Panc1 (cell line): ENCODE measurements around the gene FANCB. TPM values are rescaled to one million over a fixed set of nuclear protein-coding genes. Genes with fewer than 3 reads are reported as not detected.

Experiments
- ATAC-seq: fragments of 200-7000 bp; cut with Tn5 transposase; 2 replicates; pipeline ENCODE4 v1.9.1; 2020; ENCODE audit warnings: mild to moderate bottlenecking, moderate library complexity
- BruUV-seq: library from RNA; stranded (reverse); fragments of 400-500 nt; replicated peaks from 2 replicates; lab custom pipeline; 2021; lab: Mats Ljungman, UMichigan
- CTCF ChIA-PET: fragments of 300-600 bp; sonication (Branson Sonifier 250); formaldehyde crosslinking; loops from one replicate; lab custom pipeline; 2022; ENCODE audit warnings: antibody characterized with exemption; lab: Charles Lee
- POLR2A ChIA-PET: fragments of 300-600 bp; sonication (Branson Sonifier 250); formaldehyde crosslinking; loops from one replicate; lab custom pipeline; 2022; ENCODE audit warnings: antibody characterized with exemption; lab: Charles Lee
- DNase-seq: peaks from one replicate; pipeline ENCODE4 v3.0.0-alpha.2; 2010; ENCODE audit warnings: low read depth, low spot score
- H3K27ac ChIP-seq: 2 replicates; pipeline ENCODE4 v1.5.1; 2011; ENCODE audit warnings: mild to moderate bottlenecking, low read length, inconsistent platforms
- H3K27me3 ChIP-seq: fragments of 200-500 bp; sonication (Bioruptor generic); 2 replicates; pipeline ENCODE4 v1.6.0; 2014; ENCODE audit warnings: low read length, inconsistent platforms; ENCODE audit not compliant: control insufficient read depth, insufficient read depth
- H3K36me3 ChIP-seq: fragments of 200-500 bp; sonication (Bioruptor generic); 2 replicates; pipeline ENCODE4 v1.5.1; 2014; ENCODE audit warnings: inconsistent platforms, mild to moderate bottlenecking, low read length, moderate library complexity; ENCODE audit not compliant: control insufficient read depth, insufficient read depth
- H3K4me1 ChIP-seq: 2 replicates; pipeline ENCODE4 v1.5.1; 2011; ENCODE audit warnings: inconsistent platforms, mild to moderate bottlenecking, low read length, moderate library complexity; ENCODE audit not compliant: control insufficient read depth, insufficient read depth
- H3K4me3 ChIP-seq, 2 experiments: 2 replicates each; pipeline ENCODE4 v1.5.1; 2011 to 2012; ENCODE audit warnings: low read depth in 2 of 2, low read length in 2 of 2, mild to moderate bottlenecking in 2 of 2, inconsistent platforms in 1 of 2, moderate library complexity in 1 of 2
- H3K9me3 ChIP-seq: fragments of 200-500 bp; sonication (Bioruptor generic); 2 replicates; pipeline ENCODE4 v1.5.1; 2014; ENCODE audit warnings: low read depth, mild to moderate bottlenecking, inconsistent platforms, low read length, moderate library complexity; ENCODE audit not compliant: control insufficient read depth, insufficient read depth
- CTCF ChIP-seq: fragments of 450-650 bp; IDR thresholded peaks from 2 replicates; pipeline ENCODE4 v1.5.1; 2017; ENCODE audit warnings: mild to moderate bottlenecking
- POLR2AphosphoS5 ChIP-seq: IDR thresholded peaks from 2 replicates; pipeline ENCODE4 v1.6.1; 2012; ENCODE audit warnings: mild to moderate bottlenecking, low read depth, low read length, moderate library complexity
- REST ChIP-seq, 2 experiments: IDR thresholded peaks; 2 replicates each; pipeline ENCODE4 v1.6.1; 2011 to 2012; ENCODE audit warnings: low read depth in 2 of 2, control low read depth in 1 of 2, low read length in 1 of 2, mild to moderate bottlenecking in 1 of 2, moderate library complexity in 1 of 2; ENCODE audit not compliant: insufficient read depth in 1 of 2
- SIN3A ChIP-seq: IDR thresholded peaks from 2 replicates; pipeline ENCODE4 v1.6.1; 2012; ENCODE audit warnings: low read depth, mild to moderate bottlenecking, low read length, moderate library complexity, borderline replicate concordance; ENCODE audit not compliant: insufficient read depth
- TCF7L2 ChIP-seq: IDR thresholded peaks from 2 replicates; pipeline ENCODE4 v1.6.1; 2011; ENCODE audit warnings: mild to moderate bottlenecking, low read depth, low read length, inconsistent platforms
- in situ Hi-C: cut with HindIII; loops from 2 replicates; pipeline ENCODE4 v1.10.0; 2016; ENCODE audit warnings: low sequenced_read_pairs, low pct_unique_long_range_greater_than_20kb
- intact Hi-C: fragments of 100-400 bp; cut with micrococcal nuclease; formaldehyde crosslinking; loops from one replicate; pipeline ENCODE4 v1.10.0; 2022; ENCODE audit not compliant: unreplicated experiment
- total RNA-seq: library from RNA; stranded (reverse); gene quantifications from one replicate; pipeline ENCODE4 v1.2.1, GENCODE V29; 2021; ENCODE audit not compliant: unreplicated experiment

The FANCB gene
- total RNA-seq, 1 experiment from 2014 or later = 4.8 TPM

- ChIA-PET CTCF (no interaction called here), POLR2A (no interaction called here)
- ATAC-seq (no peak), DNase-seq (no peak)
- in situ Hi-C loops = no loop called here
- no peak for TF ChIP-seq SIN3A
- no peak for TF ChIP-seq CTCF
- no peak for TF ChIP-seq POLR2AphosphoS5
- no peak for TF ChIP-seq REST (IDR thresholded peaks at IDR 0.05; ENCODE audit: insufficient read depth in 1 of 2, low read depth in 2 of 2, low read length in 1 of 2)
- TF ChIP-seq TCF7L2 = no peak
- no peak overlapping the region for H3K4me3 ChIP-seq
- no peaks in the 10 kb centered on the region for H3K36me3 ChIP-seq
- intact Hi-C loops = no loop called here
- H3K9me3 ChIP-seq = no peaks in the 10 kb centered on the region
- no TSS peak for BruUV-seq
- H3K4me1 ChIP-seq = no peaks in the 10 kb centered on the region
- no peak overlapping the region for H3K27ac ChIP-seq
- H3K27me3 ChIP-seq = no peaks in the 10 kb centered on the region
Observed at GRCh38 chrX:14802943-14803710, 69.7 kb downstream of the FANCB start.

GRCh38 chrX:14801136-14801535 lies 71.7 kb downstream of the FANCB start:
- BruUV-seq = no TSS peak
- POLR2A ChIA-PET = no interaction called here
- Histone ChIP-seq H3K4me3 (no peak overlapping the region), H3K4me1 (no peaks in the 10 kb centered on the region), H3K9me3 (no peaks in the 10 kb centered on the region), H3K27me3 (no peaks in the 10 kb centered on the region), H3K36me3 (no peaks in the 10 kb centered on the region), H3K27ac (no peak overlapping the region)
- CTCF ChIA-PET = no interaction called here
- no peak for ATAC-seq
- no peak for TF ChIP-seq SIN3A
- TF ChIP-seq POLR2AphosphoS5 = no peak
- no peak for TF ChIP-seq REST (IDR thresholded peaks at IDR 0.05; ENCODE audit: insufficient read depth in 1 of 2, low read depth in 2 of 2, low read length in 1 of 2)
- TF ChIP-seq CTCF = no peak
- DNase-seq = no peak
- intact Hi-C loops (no loop called here), in situ Hi-C loops (no loop called here)
